ENCODE results near the gene TMED10. TPM values are rescaled to one million over a fixed set of nuclear protein-coding genes. Genes with fewer than 3 reads are reported as not detected.

Gene TMED10
- total RNA-seq, 2 donors from 2014 or later = 264 to 267 TPM

DNA sequence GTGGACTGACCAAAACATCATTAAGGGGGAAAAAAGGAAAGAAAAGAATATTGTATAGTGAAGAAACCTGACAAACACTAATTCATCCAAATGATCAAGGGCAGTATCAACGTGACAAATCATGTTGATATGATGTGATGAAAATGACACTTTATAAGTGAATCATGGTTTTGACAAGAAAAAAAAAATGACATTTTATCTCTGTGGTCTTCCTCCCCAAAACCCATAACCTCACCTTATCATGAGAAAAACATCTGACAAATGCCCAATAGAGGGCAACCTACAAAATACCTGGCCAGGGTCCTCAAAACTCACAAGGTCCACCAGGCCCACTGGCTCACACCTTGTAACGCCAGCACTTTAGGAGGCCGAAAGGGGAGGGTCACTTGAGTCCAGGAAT lies 13.8 kb downstream of the TMED10 start:
- Histone ChIP-seq H3K9ac (ENCODE audit: extremely low read depth, low read length, poor library complexity, severe bottlenecking) (no peak overlapping the region), H3K9me3 (ENCODE audit: control insufficient read depth, low read length) (no peaks in the 10 kb centered on the region), H3K4me1 (ENCODE audit: control insufficient read depth, insufficient read depth, low read length) (no peaks in the 10 kb centered on the region), H3K27ac (ENCODE audit: low read depth, low read length) (no peak overlapping the region), H3K27me3 (ENCODE audit: control insufficient read depth, insufficient read depth, low read length, poor library complexity, severe bottlenecking) (no peaks in the 10 kb centered on the region), H3K4me3 (ENCODE audit: low read length) (no peak overlapping the region), H3K36me3 (ENCODE audit: control insufficient read depth, insufficient read depth, low read length) (peaks cover 13% of the 10 kb centered on the region)
- Mint-ChIP-seq H3K9me3 (no peaks in the 10 kb centered on the region), H3K4me1 (peaks cover 33% of the 10 kb centered on the region), H3K4me3 (no peak overlapping the region), H3K27ac (peak overlapping the region; percentile 37), H3K36me3 (ENCODE audit: low read depth) (peaks cover 2% of the 10 kb centered on the region), H3K27me3 (ENCODE audit: insufficient read depth) (no peaks in the 10 kb centered on the region)
- DNase-seq = no peak
- 86 to 93% methylated on average over 1 to 2 of the region's 3 CpGs for WGBS, 2 experiments (ENCODE audit: insufficient coverage in 1 of 2, insufficient read length in 1 of 2)
- TF ChIP-seq, protein P1, sequence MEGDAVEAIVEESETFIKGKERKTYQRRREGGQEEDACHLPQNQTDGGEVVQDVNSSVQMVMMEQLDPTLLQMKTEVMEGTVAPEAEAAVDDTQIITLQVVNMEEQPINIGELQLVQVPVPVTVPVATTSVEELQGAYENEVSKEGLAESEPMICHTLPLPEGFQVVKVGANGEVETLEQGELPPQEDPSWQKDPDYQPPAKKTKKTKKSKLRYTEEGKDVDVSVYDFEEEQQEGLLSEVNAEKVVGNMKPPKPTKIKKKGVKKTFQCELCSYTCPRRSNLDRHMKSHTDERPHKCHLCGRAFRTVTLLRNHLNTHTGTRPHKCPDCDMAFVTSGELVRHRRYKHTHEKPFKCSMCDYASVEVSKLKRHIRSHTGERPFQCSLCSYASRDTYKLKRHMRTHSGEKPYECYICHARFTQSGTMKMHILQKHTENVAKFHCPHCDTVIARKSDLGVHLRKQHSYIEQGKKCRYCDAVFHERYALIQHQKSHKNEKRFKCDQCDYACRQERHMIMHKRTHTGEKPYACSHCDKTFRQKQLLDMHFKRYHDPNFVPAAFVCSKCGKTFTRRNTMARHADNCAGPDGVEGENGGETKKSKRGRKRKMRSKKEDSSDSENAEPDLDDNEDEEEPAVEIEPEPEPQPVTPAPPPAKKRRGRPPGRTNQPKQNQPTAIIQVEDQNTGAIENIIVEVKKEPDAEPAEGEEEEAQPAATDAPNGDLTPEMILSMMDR (conservative IDR thresholded peaks at IDR 0.05) = peak; percentile 56

DNA sequence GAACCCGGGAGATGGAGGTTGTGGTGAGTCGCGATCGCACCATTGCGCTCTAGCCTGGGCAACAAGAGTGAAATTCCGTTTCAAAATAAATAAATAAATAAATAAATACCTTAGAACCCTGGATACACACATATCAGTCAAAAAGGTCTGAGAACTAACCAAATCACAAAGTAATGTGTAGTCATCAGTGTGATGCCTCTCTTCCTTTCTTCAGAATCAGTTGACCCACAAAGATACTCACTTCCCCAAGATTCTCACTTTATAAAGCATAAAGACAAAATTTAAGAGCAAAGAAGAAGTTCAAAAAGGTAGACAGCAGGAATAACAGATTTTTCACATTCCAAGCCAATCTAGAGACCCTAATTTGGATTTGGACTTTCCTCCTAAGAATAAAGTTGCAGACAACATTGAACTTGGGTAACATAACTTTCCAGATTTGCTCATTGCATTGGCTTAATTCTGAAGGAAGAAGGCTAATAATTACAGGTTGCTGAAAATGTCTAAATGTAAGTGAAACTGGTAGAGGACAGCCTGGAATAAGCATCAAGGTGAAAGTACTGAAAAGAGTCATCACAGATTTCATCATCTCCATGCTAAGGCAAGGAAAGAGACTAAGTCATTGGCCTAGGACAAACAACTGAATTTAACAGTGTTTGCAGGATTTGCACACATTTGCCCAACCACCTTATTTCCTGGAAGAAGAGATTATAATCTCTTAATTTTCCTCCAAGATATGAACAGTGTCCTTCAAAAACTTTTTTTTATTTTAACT lies 17.4 kb downstream of the TMED10 start:
- TF ChIP-seq, protein P1 (conservative IDR thresholded peaks at IDR 0.05) = no peak
- peaks cover 2% of the 10 kb centered on the region for H3K36me3 Mint-ChIP-seq (ENCODE audit: low read depth)
- H3K27ac Mint-ChIP-seq = no peak overlapping the region
- no peaks in the 10 kb centered on the region for H3K9me3 ChIP-seq (ENCODE audit: control insufficient read depth, low read length)
- H3K4me1 ChIP-seq (ENCODE audit: control insufficient read depth, insufficient read depth, low read length) = no peaks in the 10 kb centered on the region
- no peak overlapping the region for H3K4me3 ChIP-seq (ENCODE audit: low read length)
- no peak overlapping the region for H3K4me3 Mint-ChIP-seq
- DNase-seq = no peak
- peaks cover 13% of the 10 kb centered on the region for H3K36me3 ChIP-seq (ENCODE audit: control insufficient read depth, insufficient read depth, low read length)
- WGBS, 2 experiments (ENCODE audit: insufficient coverage in 1 of 2, insufficient read length in 1 of 2) = 90 to 98% methylated on average over 3 to 4 of the region's 6 CpGs
- no peaks in the 10 kb centered on the region for H3K27me3 ChIP-seq (ENCODE audit: control insufficient read depth, insufficient read depth, low read length, poor library complexity, severe bottlenecking)
- H3K27me3 Mint-ChIP-seq (ENCODE audit: insufficient read depth) = no peaks in the 10 kb centered on the region
- peaks cover 21% of the 10 kb centered on the region for H3K4me1 Mint-ChIP-seq
- H3K9me3 Mint-ChIP-seq = no peaks in the 10 kb centered on the region
- no peak overlapping the region for H3K27ac ChIP-seq (ENCODE audit: low read depth, low read length)
- H3K9ac ChIP-seq (ENCODE audit: extremely low read depth, low read length, poor library complexity, severe bottlenecking) = no peak overlapping the region

DNA sequence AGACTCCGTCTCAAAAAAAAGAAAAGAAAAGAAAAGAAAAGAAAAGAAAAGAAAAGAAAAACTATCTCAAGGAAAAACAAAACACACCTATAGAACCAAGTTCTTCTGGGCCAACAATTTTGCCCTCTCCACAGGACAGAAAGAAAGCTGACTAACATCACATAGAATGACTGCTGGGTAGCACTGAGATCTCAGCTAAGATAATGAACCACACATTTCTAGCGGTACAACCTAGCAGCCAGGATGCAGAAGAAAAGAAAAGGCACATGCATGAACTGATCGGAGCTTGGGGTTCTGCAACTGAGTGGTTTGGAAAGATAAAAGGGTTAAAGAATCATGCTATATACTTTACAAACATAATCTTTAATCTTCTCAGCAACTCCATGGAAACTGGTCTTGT lies 19.5 kb downstream of the TMED10 start:
- H3K36me3 ChIP-seq (ENCODE audit: control insufficient read depth, insufficient read depth, low read length) = peaks cover 17% of the 10 kb centered on the region
- TF ChIP-seq, protein P1 (conservative IDR thresholded peaks at IDR 0.05) = no peak
- no peak overlapping the region for H3K27ac ChIP-seq (ENCODE audit: low read depth, low read length)
- no peaks in the 10 kb centered on the region for H3K27me3 ChIP-seq (ENCODE audit: control insufficient read depth, insufficient read depth, low read length, poor library complexity, severe bottlenecking)
- 94% methylated on average over 1 of the region's 3 CpGs; no CpG with 5 or more reads in 1 of the 2 experiments for WGBS, 2 experiments (ENCODE audit: insufficient coverage in 1 of 2, insufficient read length in 1 of 2)
- no peak overlapping the region for H3K9ac ChIP-seq (ENCODE audit: extremely low read depth, low read length, poor library complexity, severe bottlenecking)
- DNase-seq = no peak
- no peak overlapping the region for H3K4me3 ChIP-seq (ENCODE audit: low read length)
- no peaks in the 10 kb centered on the region for H3K4me1 ChIP-seq (ENCODE audit: control insufficient read depth, insufficient read depth, low read length)
- peaks cover 4% of the 10 kb centered on the region for H3K36me3 Mint-ChIP-seq (ENCODE audit: low read depth)
- H3K4me3 Mint-ChIP-seq = no peak overlapping the region
- H3K27ac Mint-ChIP-seq = peak overlapping the region; percentile 45
- no peaks in the 10 kb centered on the region for H3K9me3 Mint-ChIP-seq
- H3K9me3 ChIP-seq (ENCODE audit: control insufficient read depth, low read length) = no peaks in the 10 kb centered on the region
- H3K27me3 Mint-ChIP-seq (ENCODE audit: insufficient read depth) = no peaks in the 10 kb centered on the region
- peaks cover 29% of the 10 kb centered on the region for H3K4me1 Mint-ChIP-seq
